ENCODE results near the gene PSENEN. TPM values are rescaled to one million over a fixed set of nuclear protein-coding genes. Genes with fewer than 3 reads are reported as not detected.

PSENEN gene
- total RNA-seq, 1 donor from 2014 or later: 83.8 TPM

- Mint-ChIP-seq H3K36me3 (ENCODE audit: insufficient read depth) (peaks cover 14% of the 10 kb centered on the region), H3K27me3 (no peaks in the 10 kb centered on the region), H3K27ac (no peak overlapping the region), H3K9me3 (ENCODE audit: low read depth) (no peaks in the 10 kb centered on the region), H3K4me3 (ENCODE audit: low read depth) (no peak overlapping the region), H3K4me1 (ENCODE audit: low read depth) (peaks cover 16% of the 10 kb centered on the region)
- TF ChIP-seq CTCF (IDR thresholded peaks at IDR 0.05; ENCODE audit: unreplicated experiment): no peak
- DNase-seq (ENCODE audit: low spot score, unreplicated experiment): no peak
Measured at GRCh38 chr19:35720163-35720524, 25.3 kb upstream of the PSENEN start.

GRCh38 chr19:35720648-35721047 lies 24.8 kb upstream of the PSENEN start:
- H3K4me1 Mint-ChIP-seq (ENCODE audit: low read depth): peaks cover 15% of the 10 kb centered on the region
- no peaks in the 10 kb centered on the region for H3K9me3 Mint-ChIP-seq (ENCODE audit: low read depth)
- peaks cover 14% of the 10 kb centered on the region for H3K36me3 Mint-ChIP-seq (ENCODE audit: insufficient read depth)
- H3K4me3 Mint-ChIP-seq (ENCODE audit: low read depth): no peak overlapping the region
- H3K27ac Mint-ChIP-seq: no peak overlapping the region
- DNase-seq (ENCODE audit: low spot score, unreplicated experiment): no peak
- TF ChIP-seq CTCF (IDR thresholded peaks at IDR 0.05; ENCODE audit: unreplicated experiment): no peak
- H3K27me3 Mint-ChIP-seq: no peaks in the 10 kb centered on the region

GRCh38 chr19:35721374-35721773 lies 24.1 kb upstream of the PSENEN start:
- no peak overlapping the region for H3K27ac Mint-ChIP-seq
- H3K4me1 Mint-ChIP-seq (ENCODE audit: low read depth): peaks cover 9% of the 10 kb centered on the region
- no peak for DNase-seq (ENCODE audit: low spot score, unreplicated experiment)
- no peak for TF ChIP-seq CTCF (IDR thresholded peaks at IDR 0.05; ENCODE audit: unreplicated experiment)
- H3K27me3 Mint-ChIP-seq: no peaks in the 10 kb centered on the region
- no peak overlapping the region for H3K4me3 Mint-ChIP-seq (ENCODE audit: low read depth)
- H3K36me3 Mint-ChIP-seq (ENCODE audit: insufficient read depth): peaks cover 17% of the 10 kb centered on the region
- no peaks in the 10 kb centered on the region for H3K9me3 Mint-ChIP-seq (ENCODE audit: low read depth)

- no peak overlapping the region for H3K4me3 Mint-ChIP-seq (ENCODE audit: low read depth)
Measured at GRCh38 chr19:35722461-35722860, 23.0 kb upstream of the PSENEN start.

GRCh38 chr19:35722897-35723296 lies 22.6 kb upstream of the PSENEN start:
- Mint-ChIP-seq H3K4me1 (ENCODE audit: low read depth) (peaks cover 7% of the 10 kb centered on the region), H3K36me3 (ENCODE audit: insufficient read depth) (peaks cover 20% of the 10 kb centered on the region), H3K9me3 (ENCODE audit: low read depth) (no peaks in the 10 kb centered on the region), H3K27ac (no peak overlapping the region), H3K4me3 (ENCODE audit: low read depth) (no peak overlapping the region), H3K27me3 (no peaks in the 10 kb centered on the region)
- TF ChIP-seq CTCF (IDR thresholded peaks at IDR 0.05; ENCODE audit: unreplicated experiment): no peak
- DNase-seq (ENCODE audit: low spot score, unreplicated experiment): no peak

More at GRCh38 chr19:35722461-35722860, 23.0 kb upstream of the PSENEN start:
- no peak for TF ChIP-seq CTCF (IDR thresholded peaks at IDR 0.05; ENCODE audit: unreplicated experiment)
- no peak for DNase-seq (ENCODE audit: low spot score, unreplicated experiment)
- H3K4me1 Mint-ChIP-seq (ENCODE audit: low read depth): peaks cover 7% of the 10 kb centered on the region
- H3K27ac Mint-ChIP-seq: no peak overlapping the region
- peaks cover 20% of the 10 kb centered on the region for H3K36me3 Mint-ChIP-seq (ENCODE audit: insufficient read depth)
- H3K9me3 Mint-ChIP-seq (ENCODE audit: low read depth): no peaks in the 10 kb centered on the region
- H3K27me3 Mint-ChIP-seq: no peaks in the 10 kb centered on the region
